Left forelimb (tissue), 1 donor: Measurements from ENCODE around the gene CKAP4.

ENCODE experiments used
- DNase-seq: peaks from one replicate; pipeline ENCODE4 v3.0.0-alpha.2; 2018; ENCODE audit warnings: low spot score

CKAP4 gene

DNA sequence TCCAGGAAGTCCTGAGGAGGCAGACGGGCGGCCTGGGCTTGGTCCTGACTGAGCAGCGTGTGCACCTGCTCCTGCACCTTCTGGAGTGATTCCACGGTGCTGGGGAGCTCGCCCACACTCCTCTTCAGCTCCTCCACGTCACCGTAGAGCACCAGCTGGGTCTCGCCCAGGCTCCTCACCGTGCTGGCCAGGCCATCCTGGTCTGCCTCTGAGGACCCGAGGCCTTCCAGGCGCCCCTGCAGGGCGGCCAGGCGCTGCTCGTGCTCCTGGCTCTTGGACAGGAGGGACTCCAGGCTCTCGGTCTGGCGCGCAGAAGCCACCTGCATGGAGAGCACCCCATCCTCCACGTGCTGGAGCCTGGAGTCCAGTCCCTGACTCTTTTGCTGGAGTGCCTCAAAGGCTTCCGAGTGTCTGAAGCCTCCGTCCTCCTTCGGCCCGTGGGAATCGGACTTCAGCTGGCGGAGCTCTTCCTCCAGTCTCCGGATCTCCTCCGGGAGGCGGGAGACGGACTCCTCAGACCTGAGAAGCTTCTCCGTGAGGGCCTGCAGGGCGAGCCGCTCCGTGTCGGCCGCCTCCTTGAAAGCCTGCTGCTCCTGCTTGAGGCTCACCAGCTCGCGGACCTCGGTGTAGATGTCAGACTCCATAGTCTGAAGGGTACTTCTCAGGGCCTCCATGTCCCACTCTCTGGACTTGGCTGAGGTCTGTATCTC is 8.4 kb downstream of the CKAP4 start:
- no peak for DNase-seq

GRCh38 chr12:106238146-106238545 is 9.7 kb downstream of the CKAP4 start:
- DNase-seq: no peak

GRCh38 chr12:106235770-106236169 is 12.1 kb downstream of the CKAP4 start:
- DNase-seq: no peak

DNA sequence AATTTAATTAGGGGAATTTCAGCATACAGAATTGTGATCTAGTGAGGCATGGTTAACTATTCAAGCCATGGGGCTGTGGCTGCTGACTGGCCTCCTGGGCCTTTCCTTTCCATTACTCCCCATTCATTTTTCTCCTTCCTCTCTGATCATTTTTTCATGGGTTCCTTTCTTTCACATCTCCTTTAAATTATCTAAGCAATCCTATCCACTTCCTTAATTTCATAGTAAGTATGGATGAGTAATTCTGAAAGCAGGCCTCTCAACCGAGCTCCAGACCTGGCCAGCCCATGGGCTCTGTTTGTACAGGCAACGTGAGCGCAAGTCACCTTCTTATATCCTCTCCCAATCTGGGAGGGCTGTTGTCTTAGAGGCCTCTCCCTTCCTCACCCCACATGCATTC is 13.4 kb downstream of the CKAP4 start:
- DNase-seq: no peak

DNA sequence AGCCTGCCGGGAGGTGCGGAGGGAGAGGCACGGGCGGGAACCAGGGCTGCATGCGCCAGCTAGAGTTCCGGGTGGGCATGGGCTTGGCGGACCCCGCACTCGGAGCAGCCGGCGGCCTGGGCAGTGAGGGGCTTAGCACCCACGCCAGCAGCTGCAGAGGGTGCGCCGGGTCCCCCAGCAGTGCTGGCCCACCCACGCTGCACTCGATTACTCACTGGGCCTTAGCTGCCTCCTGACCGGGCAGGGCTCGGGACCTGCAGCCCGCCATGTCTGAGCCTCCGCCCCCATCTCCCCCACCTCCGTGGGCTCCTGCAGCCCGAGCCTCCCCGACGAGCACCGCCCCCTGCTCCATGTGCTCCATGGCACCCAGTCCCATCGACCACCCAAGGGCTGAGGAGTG is 14.8 kb downstream of the CKAP4 start:
- DNase-seq: no peak

DNA sequence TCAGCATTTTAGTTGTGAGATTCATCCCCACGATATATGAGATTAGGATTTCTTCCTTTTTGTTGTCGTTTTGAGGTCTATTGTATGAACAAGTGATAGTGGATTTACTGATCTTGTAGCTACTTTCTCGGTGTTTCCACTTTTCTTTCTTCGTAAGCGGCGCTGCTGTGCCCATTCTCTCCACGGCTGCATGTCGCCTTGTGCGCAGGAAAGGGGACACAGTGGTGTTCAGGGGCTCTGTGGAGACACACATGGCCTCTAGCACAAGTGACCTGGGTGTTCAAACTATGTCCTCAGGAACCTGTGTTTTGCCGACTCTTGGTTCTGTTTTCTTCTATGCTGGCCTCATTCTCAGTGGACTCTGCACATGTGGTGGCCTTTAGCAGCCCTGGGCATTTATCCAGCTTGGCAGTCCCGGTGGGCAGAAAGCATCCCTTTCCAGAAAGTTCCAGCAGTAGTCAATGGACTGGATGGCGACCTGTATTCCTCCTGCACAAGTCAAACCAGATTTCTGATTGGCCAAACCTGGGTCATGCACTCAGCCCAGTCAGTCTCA is 18.7 kb downstream of the CKAP4 start:
- no peak for DNase-seq

DNA sequence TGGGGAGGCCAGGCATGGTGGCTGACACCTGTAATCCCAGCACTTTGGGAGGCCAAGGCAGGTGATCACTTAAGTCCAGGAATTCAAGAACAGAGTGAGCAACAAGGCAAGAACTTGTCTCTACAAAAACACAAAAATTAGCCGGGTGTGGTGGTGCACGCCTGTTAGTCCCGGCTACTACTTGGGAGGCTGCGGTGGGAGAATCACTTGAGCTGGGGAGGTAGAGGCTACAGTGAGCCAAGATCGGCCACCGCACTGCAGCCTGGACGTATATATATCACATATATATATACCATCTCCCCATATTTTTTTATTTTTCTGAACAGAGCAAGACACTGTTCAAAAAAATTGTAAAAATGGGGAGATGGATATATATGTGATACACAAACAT is 19.5 kb downstream of the CKAP4 start:
- DNase-seq: no peak

GRCh38 chr12:106227641-106228319 is 20.0 kb downstream of the CKAP4 start:
- no peak for DNase-seq

DNA sequence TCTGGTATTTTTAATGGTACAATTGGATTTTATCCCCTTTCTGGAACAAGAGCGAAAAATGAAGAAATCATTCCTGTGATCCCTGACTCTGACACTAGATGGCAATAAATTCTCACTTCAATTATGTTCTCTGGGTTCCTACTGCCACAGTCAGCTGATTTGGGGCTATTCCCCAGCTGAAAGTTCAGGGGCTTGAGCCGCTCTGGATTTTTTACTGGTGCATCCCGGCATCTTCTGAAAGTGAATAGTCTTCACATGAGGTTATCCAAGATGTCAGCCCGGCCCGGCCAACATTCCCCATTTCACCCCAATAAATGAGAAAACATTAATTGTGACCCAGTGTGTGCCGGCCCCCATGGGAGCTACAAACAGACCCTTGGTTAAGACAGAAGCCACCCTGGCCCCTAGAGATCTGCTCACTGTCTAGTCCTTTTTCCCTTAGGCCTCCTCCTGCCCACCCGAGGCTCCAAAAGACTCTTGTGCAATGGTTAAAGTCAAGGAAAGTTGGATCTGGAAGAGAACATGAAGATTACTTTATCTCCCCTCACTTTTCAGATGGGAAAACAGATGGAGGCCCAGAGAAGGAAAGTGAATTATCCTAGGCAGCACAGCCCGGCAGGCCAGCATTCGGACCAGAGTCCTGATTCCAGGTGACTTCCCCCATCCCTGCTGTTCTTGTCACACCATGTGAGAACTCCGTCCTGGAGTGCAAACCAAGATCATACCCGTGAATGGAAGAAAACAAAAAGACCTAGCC is 20.8 kb downstream of the CKAP4 start:
- DNase-seq: no peak

- no peak for DNase-seq
Measured at GRCh38 chr12:106224355-106224706, 23.5 kb downstream of the CKAP4 start.

- peak; percentile 78 for DNase-seq
Measured at GRCh38 chr12:106223485-106224354, 24.1 kb downstream of the CKAP4 start.

- no peak for DNase-seq
Measured at GRCh38 chr12:106220536-106220935, 27.3 kb downstream of the CKAP4 start.

GRCh38 chr12:106219043-106219442 is 28.8 kb downstream of the CKAP4 start:
- no peak for DNase-seq

GRCh38 chr12:106217706-106218105 is 30.1 kb downstream of the CKAP4 start:
- DNase-seq: no peak

DNA sequence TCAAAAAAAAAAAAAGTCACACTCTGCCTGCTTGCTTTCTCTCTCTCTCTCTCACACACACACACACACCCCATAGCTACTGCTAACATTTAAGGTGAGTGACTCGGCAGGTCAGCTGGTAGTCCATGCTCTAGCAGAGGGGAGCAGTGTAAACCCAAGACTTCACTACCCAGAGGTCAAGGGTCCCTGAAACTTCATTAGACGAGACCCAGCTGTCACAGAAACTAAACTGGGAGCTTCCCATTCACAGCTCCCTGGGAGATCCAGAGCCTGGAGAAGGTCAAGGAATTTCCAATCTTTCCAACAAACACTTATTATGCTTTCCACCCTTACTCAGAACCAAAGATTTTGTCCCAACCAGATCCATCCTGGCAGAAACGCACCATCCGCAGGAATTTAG is 33.2 kb downstream of the CKAP4 start:
- DNase-seq: no peak

- no peak for DNase-seq
Measured at GRCh38 chr12:106213662-106214061, 34.2 kb downstream of the CKAP4 start.

GRCh38 chr12:106211973-106212372 is 35.8 kb downstream of the CKAP4 start:
- no peak for DNase-seq

DNA sequence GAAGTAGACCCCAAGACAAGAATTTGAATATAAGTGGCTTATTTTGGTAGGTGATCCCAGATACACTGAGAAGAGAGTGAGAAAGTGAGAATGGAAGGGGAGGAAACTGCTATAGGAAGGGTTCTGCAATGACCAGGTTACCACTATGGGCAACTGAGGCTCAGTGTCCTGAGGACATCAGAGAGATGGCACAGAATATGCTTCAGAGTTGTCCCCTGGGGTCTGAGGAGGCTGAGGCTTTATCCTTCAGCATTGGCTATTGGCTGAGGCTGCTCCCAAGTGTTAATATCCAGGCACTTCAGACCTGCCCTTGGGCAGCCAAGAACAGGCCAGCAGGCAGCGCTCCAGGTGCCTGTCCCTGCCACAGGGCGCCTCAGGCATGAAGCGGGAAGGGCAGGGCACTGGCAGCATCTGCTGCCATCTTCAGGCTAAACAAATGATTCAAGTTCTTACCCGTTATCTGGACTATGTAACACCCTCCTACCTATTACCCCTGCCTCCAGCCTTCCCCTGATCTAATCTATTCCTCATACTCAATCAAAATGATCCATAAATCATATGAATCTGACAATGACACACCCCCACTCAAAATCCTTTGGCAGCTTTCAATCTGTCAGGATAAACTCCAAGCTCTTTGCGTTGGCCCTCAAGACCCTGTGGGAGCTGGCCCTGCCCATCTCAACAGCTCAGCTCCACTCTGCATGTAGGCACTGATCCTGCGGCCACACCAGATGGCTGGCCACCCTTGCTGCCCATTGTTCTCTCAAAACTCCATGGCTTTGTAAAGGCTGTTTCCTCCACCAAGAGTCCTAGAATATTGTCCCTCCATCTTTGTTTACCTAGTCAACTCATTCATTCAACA is 42.4 kb downstream of the CKAP4 start:
- no peak for DNase-seq

- no peak for DNase-seq
Measured at GRCh38 chr12:106204312-106204711, 43.5 kb downstream of the CKAP4 start.

- no peak for DNase-seq
Measured at GRCh38 chr12:106197906-106198623, 49.8 kb downstream of the CKAP4 start.
